HUES64 (cell line): ENCODE results near the gene POU6F2.
"Not testable (repeated sequence)": the region's sequence is repeated elsewhere in the genome, so short reads cannot be mapped to it uniquely, and the experiment has no call there.

Source experiments
- H3K27ac ChIP-seq: 2 replicates; pipeline ENCODE4 v1.7.0; 2013; ENCODE audit warnings: low read depth, low read length, inconsistent platforms
- H3K27me3 ChIP-seq: 2 replicates; pipeline ENCODE4 v1.6.1; 2013; ENCODE audit warnings: mild to moderate bottlenecking, low read length; ENCODE audit not compliant: insufficient read depth
- H3K36me3 ChIP-seq: 2 replicates; pipeline ENCODE4 v1.6.1; 2013; ENCODE audit warnings: mild to moderate bottlenecking, low read length; ENCODE audit not compliant: insufficient read depth
- H3K4me1 ChIP-seq: 2 replicates; pipeline ENCODE4 v1.6.1; 2013; ENCODE audit warnings: mild to moderate bottlenecking, low read length, moderate library complexity; ENCODE audit not compliant: insufficient read depth
- H3K4me3 ChIP-seq: 2 replicates; pipeline ENCODE4 v1.5.1; 2013; ENCODE audit warnings: mild to moderate bottlenecking, low read length, moderate library complexity
- H3K9ac ChIP-seq: 2 replicates; pipeline ENCODE4 v1.6.1; 2013; ENCODE audit warnings: mild to moderate bottlenecking, low read depth, low read length
- H3K9me3 ChIP-seq: 2 replicates; pipeline ENCODE4 v1.6.1; 2013; ENCODE audit warnings: low read depth, low read length; ENCODE audit not compliant: insufficient read depth
- WGBS: fragments of 150-250, 120-280 bp; methylation state at CpG from one replicate; pipeline ENCODE4 v1.1.7; 2013; ENCODE audit warnings: missing lambda C conversion rate; 5-methylcytosine and 5-hydroxymethylcytosine counted together

Gene POU6F2

GRCh38 chr7:38947541-38947940 lies 30.2 kb upstream of the POU6F2 start:
- not testable (repeated sequence) for H3K36me3 ChIP-seq, H3K9ac ChIP-seq, H3K4me3 ChIP-seq, H3K9me3 ChIP-seq, H3K27me3 ChIP-seq, H3K4me1 ChIP-seq, H3K27ac ChIP-seq
- 98% methylated on average over 3 of the region's 4 CpGs for WGBS

GRCh38 chr7:38950309-38950708 lies 27.4 kb upstream of the POU6F2 start:
- H3K4me3 ChIP-seq = no peak overlapping the region
- no peak overlapping the region for H3K27ac ChIP-seq
- 0 out of 2 replicates have a peak, but pooled peaks cover 2% of the 10 kb centered on the region for H3K4me1 ChIP-seq
- no peaks in the 10 kb centered on the region for H3K9me3 ChIP-seq
- H3K36me3 ChIP-seq = no peaks in the 10 kb centered on the region
- no peaks in the 10 kb centered on the region for H3K27me3 ChIP-seq
- WGBS = no CpG with 5 or more reads among the region's 1 CpG
- no peak overlapping the region for H3K9ac ChIP-seq

GRCh38 chr7:38951213-38951612 lies 26.5 kb upstream of the POU6F2 start:
- 0 out of 2 replicates have a peak, but pooled peaks cover 2% of the 10 kb centered on the region for H3K4me1 ChIP-seq
- H3K4me3 ChIP-seq = no peak overlapping the region
- H3K27me3 ChIP-seq = no peaks in the 10 kb centered on the region
- no peaks in the 10 kb centered on the region for H3K9me3 ChIP-seq
- 91% methylated on average over 5 of the region's 6 CpGs for WGBS
- no peak overlapping the region for H3K27ac ChIP-seq
- H3K36me3 ChIP-seq = no peaks in the 10 kb centered on the region
- H3K9ac ChIP-seq = no peak overlapping the region

GRCh38 chr7:38953227-38953626 lies 24.5 kb upstream of the POU6F2 start:
- no peak overlapping the region for H3K27ac ChIP-seq
- no peaks in the 10 kb centered on the region for H3K36me3 ChIP-seq
- 100% methylated on average over 1 of the region's 1 CpG for WGBS
- H3K9ac ChIP-seq = no peak overlapping the region
- no peaks in the 10 kb centered on the region for H3K27me3 ChIP-seq
- H3K9me3 ChIP-seq = no peaks in the 10 kb centered on the region
- H3K4me3 ChIP-seq = no peak overlapping the region
- 0 out of 2 replicates have a peak, but pooled peaks cover 2% of the 10 kb centered on the region for H3K4me1 ChIP-seq

- Histone ChIP-seq H3K27ac (no peak overlapping the region), H3K27me3 (no peaks in the 10 kb centered on the region), H3K9me3 (no peaks in the 10 kb centered on the region), H3K9ac (no peak overlapping the region), H3K4me1 (0 out of 2 replicates have a peak, but pooled peaks cover 2% of the 10 kb centered on the region), H3K4me3 (no peak overlapping the region), H3K36me3 (no peaks in the 10 kb centered on the region)
- 96% methylated on average over 4 of the region's 4 CpGs for WGBS
These were observed 23.7 kb upstream of the POU6F2 start for GRCh38 chr7:38953971-38954370.

- no peaks in the 10 kb centered on the region for H3K9me3 ChIP-seq
- H3K27me3 ChIP-seq = no peaks in the 10 kb centered on the region
- no peaks in the 10 kb centered on the region for H3K36me3 ChIP-seq
- 0 out of 2 replicates have a peak, but pooled peaks cover 2% of the 10 kb centered on the region for H3K4me1 ChIP-seq
- H3K27ac ChIP-seq = no peak overlapping the region
- 44% methylated on average over 1 of the region's 5 CpGs for WGBS
- no peak overlapping the region for H3K9ac ChIP-seq
- H3K4me3 ChIP-seq = no peak overlapping the region
These were observed 21.8 kb upstream of the POU6F2 start for GRCh38 chr7:38955892-38956291.

GRCh38 chr7:38962028-38962427 lies 15.7 kb upstream of the POU6F2 start:
- Histone ChIP-seq H3K9me3 (no peaks in the 10 kb centered on the region; the same call in 1 of the 2 replicates), H3K4me3 (no peak overlapping the region), H3K9ac (no peak overlapping the region), H3K4me1 (no peaks in the 10 kb centered on the region), H3K27me3 (no peaks in the 10 kb centered on the region), H3K27ac (no peak overlapping the region), H3K36me3 (no peaks in the 10 kb centered on the region)
- 100% methylated on average over 1 of the region's 1 CpG for WGBS

GRCh38 chr7:38964921-38965320 lies 12.8 kb upstream of the POU6F2 start:
- 100% methylated on average over 1 of the region's 1 CpG for WGBS
- no peak overlapping the region for H3K9ac ChIP-seq
- no peaks in the 10 kb centered on the region for H3K36me3 ChIP-seq
- H3K4me1 ChIP-seq = no peaks in the 10 kb centered on the region
- H3K27ac ChIP-seq = no peak overlapping the region
- H3K9me3 ChIP-seq = no peaks in the 10 kb centered on the region; the same call in 1 of the 2 replicates
- H3K4me3 ChIP-seq = no peak overlapping the region
- no peaks in the 10 kb centered on the region for H3K27me3 ChIP-seq

- 82% methylated on average over 4 of the region's 4 CpGs for WGBS
- peaks cover 11% of the 10 kb centered on the region for H3K4me1 ChIP-seq
- no peak overlapping the region for H3K4me3 ChIP-seq
- H3K27me3 ChIP-seq = peaks cover 23% of the 10 kb centered on the region
- no peaks in the 10 kb centered on the region for H3K36me3 ChIP-seq
- H3K9me3 ChIP-seq = no peaks in the 10 kb centered on the region
- H3K27ac ChIP-seq = no peak overlapping the region
- no peak overlapping the region for H3K9ac ChIP-seq
These were observed 3.9 kb upstream of the POU6F2 start for GRCh38 chr7:38973760-38974159.

- H3K9me3 ChIP-seq = no peaks in the 10 kb centered on the region
- no peak overlapping the region for H3K9ac ChIP-seq
- no peak overlapping the region for H3K27ac ChIP-seq
- peak overlapping the region; percentile 57 for H3K4me3 ChIP-seq
- H3K27me3 ChIP-seq = peaks cover 23% of the 10 kb centered on the region
- WGBS = 5% methylated on average over 38 of the region's 38 CpGs
- no peaks in the 10 kb centered on the region for H3K36me3 ChIP-seq
- peaks cover 17% of the 10 kb centered on the region for H3K4me1 ChIP-seq
These were observed 1.7 kb upstream of the POU6F2 start for GRCh38 chr7:38975944-38976392.

GRCh38 chr7:38978491-38978890 lies 782 bp downstream of the POU6F2 start:
- 54% methylated on average over 5 of the region's 5 CpGs for WGBS
- peaks cover 23% of the 10 kb centered on the region for H3K27me3 ChIP-seq
- no peaks in the 10 kb centered on the region for H3K9me3 ChIP-seq

GRCh38 chr7:38992203-38992602 lies 14.5 kb downstream of the POU6F2 start:
- Histone ChIP-seq H3K9ac (no peak overlapping the region), H3K9me3 (no peaks in the 10 kb centered on the region), H3K27ac (no peak overlapping the region), H3K4me3 (no peak overlapping the region), H3K4me1 (no peaks in the 10 kb centered on the region), H3K27me3 (no peaks in the 10 kb centered on the region), H3K36me3 (no peaks in the 10 kb centered on the region)
- WGBS = 94% methylated on average over 3 of the region's 4 CpGs

More at GRCh38 chr7:38978491-38978890, 782 bp downstream of the POU6F2 start:
- peaks cover 17% of the 10 kb centered on the region for H3K4me1 ChIP-seq
- peak overlapping the region; percentile 23; the same call in 1 of the 2 replicates for H3K4me3 ChIP-seq
- peak overlapping the region; percentile 51 for H3K9ac ChIP-seq
- H3K36me3 ChIP-seq = no peaks in the 10 kb centered on the region
- H3K27ac ChIP-seq = no peak overlapping the region
